ENCODE data around the gene LRRC59. TPM values are rescaled to one million over a fixed set of nuclear protein-coding genes. Genes with fewer than 3 reads are reported as not detected.

LRRC59 gene
- total RNA-seq, 1 experiment from 2014 or later: 106 TPM

DNA sequence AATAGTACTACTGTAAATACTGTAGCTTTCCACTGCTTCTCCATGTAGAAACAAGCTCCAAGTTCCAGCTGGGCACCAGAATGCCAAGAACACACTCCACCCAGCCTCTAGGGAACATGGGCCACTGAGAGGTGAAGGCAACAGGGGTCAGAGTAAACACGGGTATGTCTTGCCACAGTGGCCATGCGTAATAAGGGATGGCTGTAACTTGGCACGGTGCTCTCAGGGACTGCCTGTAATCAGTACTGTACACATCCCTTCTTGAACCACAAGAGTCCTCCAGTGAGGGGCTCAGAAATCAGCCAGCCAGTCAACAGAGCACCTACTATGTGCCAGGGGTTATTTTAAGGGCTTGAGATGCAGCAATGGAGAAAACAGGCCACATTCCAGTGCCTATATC lies 10.8 kb downstream of the LRRC59 start:
- no peak overlapping the region for H3K4ac ChIP-seq (ENCODE audit: low read depth, low read length)
- no peaks in the 10 kb centered on the region for H3K4me1 ChIP-seq (ENCODE audit: insufficient read depth, low read length)
- TF ChIP-seq, protein P1, sequence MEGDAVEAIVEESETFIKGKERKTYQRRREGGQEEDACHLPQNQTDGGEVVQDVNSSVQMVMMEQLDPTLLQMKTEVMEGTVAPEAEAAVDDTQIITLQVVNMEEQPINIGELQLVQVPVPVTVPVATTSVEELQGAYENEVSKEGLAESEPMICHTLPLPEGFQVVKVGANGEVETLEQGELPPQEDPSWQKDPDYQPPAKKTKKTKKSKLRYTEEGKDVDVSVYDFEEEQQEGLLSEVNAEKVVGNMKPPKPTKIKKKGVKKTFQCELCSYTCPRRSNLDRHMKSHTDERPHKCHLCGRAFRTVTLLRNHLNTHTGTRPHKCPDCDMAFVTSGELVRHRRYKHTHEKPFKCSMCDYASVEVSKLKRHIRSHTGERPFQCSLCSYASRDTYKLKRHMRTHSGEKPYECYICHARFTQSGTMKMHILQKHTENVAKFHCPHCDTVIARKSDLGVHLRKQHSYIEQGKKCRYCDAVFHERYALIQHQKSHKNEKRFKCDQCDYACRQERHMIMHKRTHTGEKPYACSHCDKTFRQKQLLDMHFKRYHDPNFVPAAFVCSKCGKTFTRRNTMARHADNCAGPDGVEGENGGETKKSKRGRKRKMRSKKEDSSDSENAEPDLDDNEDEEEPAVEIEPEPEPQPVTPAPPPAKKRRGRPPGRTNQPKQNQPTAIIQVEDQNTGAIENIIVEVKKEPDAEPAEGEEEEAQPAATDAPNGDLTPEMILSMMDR (conservative IDR thresholded peaks at IDR 0.05): no peak
- H3K27ac ChIP-seq (ENCODE audit: insufficient read length, low read depth, low read length): no peak overlapping the region
- no peak overlapping the region for H2BK15ac ChIP-seq (ENCODE audit: low read depth, low read length)
- no peak overlapping the region for H3K18ac ChIP-seq (ENCODE audit: insufficient read length, low read depth, low read length)
- no peaks in the 10 kb centered on the region for H3K79me2 ChIP-seq (ENCODE audit: insufficient read depth, low read length)
- H3T11ph ChIP-seq (ENCODE audit: low read length): no peak overlapping the region
- H3K14ac ChIP-seq (ENCODE audit: insufficient read depth, low read length): no peak overlapping the region
- no peak overlapping the region for H2BK12ac ChIP-seq (ENCODE audit: insufficient read length, low read depth, low read length)
- no peaks in the 10 kb centered on the region for H4K20me1 ChIP-seq (ENCODE audit: control insufficient read depth, insufficient read depth, insufficient read length)
- H2BK5ac ChIP-seq (ENCODE audit: insufficient read length, low read length): no peak overlapping the region
- H3K23me2 ChIP-seq (ENCODE audit: insufficient read length, low read depth, low read length, poor library complexity, severe bottlenecking): no peaks in the 10 kb centered on the region
- Mint-ChIP-seq H3K36me3 (ENCODE audit: insufficient read depth in 1 of 3, low read depth in 3 of 3) (peaks cover 44 to 97% (median 86%) of the 10 kb centered on the region in 3 experiments; a peak in 6 of 7 replicates), H3K27ac (no peak overlapping the region), H3K4me1 (no peaks in the 10 kb centered on the region), H3K4me3 (no peak overlapping the region), H3K9me3 (no peaks in the 10 kb centered on the region), H3K27me3 (ENCODE audit: low read depth) (no peaks in the 10 kb centered on the region)
- no peak for DNase-seq
- no peak overlapping the region for H3K9ac ChIP-seq (ENCODE audit: extremely low read depth, insufficient read length, low read length)
- no peak overlapping the region for H4K91ac ChIP-seq (ENCODE audit: insufficient read length, low read depth, low read length)
- H3K27me3 ChIP-seq (ENCODE audit: insufficient read depth, low read length): no peaks in the 10 kb centered on the region
- no peak overlapping the region for H4K8ac ChIP-seq (replicated peaks; ENCODE audit: insufficient read length, low read depth, low read length)
- no peak overlapping the region for H2AFZ ChIP-seq (ENCODE audit: low read length)
- no CpG with 5 or more reads among the region's 3 CpGs for WGBS (ENCODE audit: extremely low coverage, insufficient read length, low lambda C conversion rate)
- H3K4me2 ChIP-seq (ENCODE audit: insufficient read depth, insufficient read length, low read length): no peak overlapping the region
- no peaks in the 10 kb centered on the region for H3K79me1 ChIP-seq (ENCODE audit: insufficient read depth, low read depth, low read length, poor library complexity, severe bottlenecking)
- no peak overlapping the region for H4K5ac ChIP-seq (ENCODE audit: insufficient read length, low read depth, low read length)
- no peak overlapping the region for H3K56ac ChIP-seq (ENCODE audit: insufficient read length, low read depth, low read length)
- no peak overlapping the region for H3K23ac ChIP-seq (ENCODE audit: insufficient read length, low read depth, low read length)
- no peak overlapping the region for H2AK5ac ChIP-seq (ENCODE audit: insufficient read length, low read length)
- no peaks in the 10 kb centered on the region for H3K9me3 ChIP-seq (ENCODE audit: control insufficient read depth, low read depth, low read length)
- H2BK20ac ChIP-seq (ENCODE audit: low read depth, low read length, poor library complexity, severe bottlenecking): no peak overlapping the region
- H2BK120ac ChIP-seq (ENCODE audit: low read depth, low read length, poor library complexity, severe bottlenecking): no peak overlapping the region
